HG02938 (cell line): ENCODE results near the gene TTI1.

Experiments
- ATAC-seq: cut with Tn5 transposase; IDR thresholded peaks from one replicate; pipeline ENCODE4 v1.9.1; 2021; ENCODE audit warnings: mild to moderate bottlenecking, moderate library complexity; ENCODE audit not compliant: unreplicated experiment

TTI1 gene

GRCh38 chr20:38055294-38055693 is 22.0 kb upstream of the TTI1 start:
- ATAC-seq: no peak

GRCh38 chr20:38054647-38055046 is 21.4 kb upstream of the TTI1 start:
- ATAC-seq: no peak

GRCh38 chr20:38052870-38053269 is 19.6 kb upstream of the TTI1 start:
- no peak for ATAC-seq

GRCh38 chr20:38050686-38051085 is 17.4 kb upstream of the TTI1 start:
- no peak for ATAC-seq

GRCh38 chr20:38049800-38050199 is 16.5 kb upstream of the TTI1 start:
- ATAC-seq: no peak

GRCh38 chr20:38046572-38046971 is 13.3 kb upstream of the TTI1 start:
- no peak for ATAC-seq

GRCh38 chr20:38044685-38045084 is 11.4 kb upstream of the TTI1 start:
- ATAC-seq: no peak

GRCh38 chr20:38043512-38044300 is 10.4 kb upstream of the TTI1 start:
- ATAC-seq: no peak

GRCh38 chr20:38040276-38040675 is 7.0 kb upstream of the TTI1 start:
- no peak for ATAC-seq

- ATAC-seq: no peak
These were observed 3.1 kb upstream of the TTI1 start for GRCh38 chr20:38036366-38036765.

GRCh38 chr20:38034961-38035360 is 1.7 kb upstream of the TTI1 start:
- no peak for ATAC-seq

GRCh38 chr20:38034108-38034649 is 923 bp upstream of the TTI1 start:
- ATAC-seq: no peak

- peak; percentile 56 for ATAC-seq
These were observed 499 bp downstream of the TTI1 start for GRCh38 chr20:38032585-38033329.

- ATAC-seq: no peak
These were observed 1.3 kb downstream of the TTI1 start for GRCh38 chr20:38031957-38032356.

- ATAC-seq: no peak
These were observed 3.8 kb downstream of the TTI1 start for GRCh38 chr20:38029453-38029852.

- no peak for ATAC-seq
These were observed 8.8 kb downstream of the TTI1 start for GRCh38 chr20:38024496-38024895.

- ATAC-seq: no peak
These were observed 9.9 kb downstream of the TTI1 start for GRCh38 chr20:38023181-38024001.

- ATAC-seq: no peak
These were observed 12.0 kb downstream of the TTI1 start for GRCh38 chr20:38021087-38021772.

- ATAC-seq: no peak
These were observed 14.9 kb downstream of the TTI1 start for GRCh38 chr20:38018385-38018784.

GRCh38 chr20:38017959-38018358 is 15.3 kb downstream of the TTI1 start:
- no peak for ATAC-seq

- ATAC-seq: no peak
These were observed 19.4 kb downstream of the TTI1 start for GRCh38 chr20:38013887-38014286.
